Endothelial cell of umbilical vein (primary cell): ENCODE data around the gene IGFL4. TPM values are rescaled to one million over a fixed set of nuclear protein-coding genes. Genes with fewer than 3 reads are reported as not detected.

Source experiments
- BruUV-seq: library from RNA; stranded (reverse); fragments of 400-500 nt; replicated peaks from 2 replicates; lab custom pipeline; 2021; lab: Mats Ljungman, UMichigan
- CTCF ChIA-PET: fragments of 300-600, 350-600 bp; sonication (Branson Sonifier 250); formaldehyde crosslinking; loops from one replicate; lab custom pipeline; 2021; ENCODE audit warnings: antibody characterized with exemption, inconsistent platforms; lab: Charles Lee
- POLR2A ChIA-PET: fragments of 300-600, 350-600 bp; sonication (Branson Sonifier 250); formaldehyde crosslinking; loops from one replicate; lab custom pipeline; 2021; ENCODE audit warnings: antibody characterized with exemption, inconsistent platforms; lab: Charles Lee
- DNase-seq: peaks from one replicate; pipeline ENCODE4 v3.0.0-alpha.2; 2011; ENCODE audit warnings: low read depth, low spot score
- FAIRE-seq: peaks from 2 replicates; lab custom pipeline; 2011; peaks lifted over from hg19 to GRCh38; lab: Jason Lieb, UNC
- H2AFZ ChIP-seq: 2 replicates; pipeline ENCODE4 v1.6.0; 2012; ENCODE audit warnings: low read depth, low read length, control low read depth, inconsistent platforms
- H3K27ac ChIP-seq: 2 replicates; pipeline ENCODE4 v1.5.1; 2011; ENCODE audit warnings: low read depth, mild to moderate bottlenecking, control low read depth, low read length, moderate library complexity; ENCODE audit not compliant: insufficient read depth
- H3K27me3 ChIP-seq, 2 experiments: 2 replicates each; pipeline versions ENCODE4 v1.6.0 to v1.6.1; 2011; ENCODE audit warnings: low read length in 2 of 2, mixed read lengths in 1 of 2; ENCODE audit not compliant: control insufficient read depth in 2 of 2, insufficient read depth in 2 of 2
- H3K36me3 ChIP-seq, 2 experiments: 2 replicates in 1 of 2; 3 replicates in 1 of 2; pipeline ENCODE4 v1.5.1; 2011; ENCODE audit warnings: low read length in 2 of 2, mild to moderate bottlenecking in 1 of 2, moderate library complexity in 1 of 2; ENCODE audit not compliant: control insufficient read depth in 2 of 2, insufficient read depth in 2 of 2; ENCODE audit errors: extremely low read depth in 1 of 2
- H3K4me1 ChIP-seq: 3 replicates; pipeline ENCODE4 v1.5.1; 2011; ENCODE audit warnings: mild to moderate bottlenecking, low read length; ENCODE audit not compliant: control insufficient read depth, insufficient read depth; ENCODE audit errors: extremely low read depth
- H3K4me2 ChIP-seq: 2 replicates; pipeline ENCODE4 v1.6.1; 2011; ENCODE audit warnings: low read length, control low read depth, mixed read lengths; ENCODE audit not compliant: insufficient read depth
- H3K4me3 ChIP-seq, 3 experiments: fragments of 200-600 bp in 1 of 3; sonication (generic), shearing (Covaris generic) in 1 of 3; replicated peaks in 1 of 3; 2 replicates each; pipeline ENCODE4 v1.5.1; 2011 to 2016; ENCODE audit warnings: control low read depth in 3 of 3, low read length in 3 of 3, mild to moderate bottlenecking in 2 of 3, inconsistent platforms in 1 of 3, low read depth in 1 of 3, moderate library complexity in 1 of 3; ENCODE audit not compliant: insufficient read depth in 1 of 3
- H3K79me2 ChIP-seq: 2 replicates; pipeline ENCODE4 v1.6.0; 2012; ENCODE audit warnings: low read length, inconsistent platforms; ENCODE audit not compliant: control insufficient read depth, insufficient read depth
- H3K9ac ChIP-seq: replicated peaks from 2 replicates; pipeline ENCODE3; 2011; ENCODE audit warnings: low read length, control low read depth; ENCODE audit not compliant: insufficient read depth; ENCODE audit errors: extremely low read depth
- H3K9me1 ChIP-seq: replicated peaks from 3 replicates; pipeline ENCODE4 v1.6.0; 2011; ENCODE audit warnings: mild to moderate bottlenecking, low read length; ENCODE audit not compliant: control insufficient read depth, insufficient read depth; ENCODE audit errors: extremely low read depth
- H3K9me3 ChIP-seq: replicated peaks from 2 replicates; pipeline ENCODE4 v1.5.1; 2012; ENCODE audit warnings: low read length, inconsistent platforms; ENCODE audit not compliant: control insufficient read depth, insufficient read depth
- H4K20me1 ChIP-seq: replicated peaks from 2 replicates; pipeline ENCODE3; 2011; ENCODE audit warnings: mild to moderate bottlenecking, low read length; ENCODE audit not compliant: control insufficient read depth, insufficient read depth; ENCODE audit errors: extremely low read depth
- CTCF ChIP-seq, 2 donors: IDR thresholded peaks; 1 replicate in 1 of 2; 2 replicates in 1 of 2; pipeline ENCODE4 v1.5.1; 2011; ENCODE audit warnings: low read length in 2 of 2, mild to moderate bottlenecking in 2 of 2, moderate library complexity in 2 of 2, control low read depth in 1 of 2, inconsistent platforms in 1 of 2, low read depth in 1 of 2; ENCODE audit not compliant: insufficient read depth in 1 of 2; ENCODE audit errors: extremely low read depth in 1 of 2
- EZH2 ChIP-seq: IDR thresholded peaks from 2 replicates; pipeline ENCODE4 v1.6.1; 2012; ENCODE audit warnings: borderline replicate concordance, low read depth, mild to moderate bottlenecking, moderate library complexity, low read length, inconsistent platforms; ENCODE audit not compliant: severe bottlenecking
- FOS ChIP-seq: IDR thresholded peaks from 2 replicates; pipeline ENCODE4 v1.6.1; 2011; ENCODE audit warnings: mild to moderate bottlenecking, low read length, moderate library complexity, borderline replicate concordance; ENCODE audit not compliant: insufficient read depth
- GATA2 ChIP-seq: IDR thresholded peaks from 2 replicates; pipeline ENCODE4 v1.7.0; 2011; ENCODE audit warnings: low read depth, mild to moderate bottlenecking, moderate library complexity, mixed read lengths, low read length; ENCODE audit not compliant: insufficient read length, insufficient read depth
- JUN ChIP-seq: IDR thresholded peaks from 2 replicates; pipeline ENCODE4 v1.6.1; 2011; ENCODE audit warnings: borderline replicate concordance, low read depth; ENCODE audit not compliant: insufficient read length, insufficient read depth
- MYC ChIP-seq: IDR thresholded peaks from one replicate; pipeline ENCODE4 v1.6.1; 2011; ENCODE audit warnings: mild to moderate bottlenecking, low read depth, low read length
- POLR2A ChIP-seq: IDR thresholded peaks from 2 replicates; pipeline ENCODE4 v1.6.1; 2012; ENCODE audit warnings: low read depth, mild to moderate bottlenecking, control low read depth, low read length
- POLR2AphosphoS5 ChIP-seq: IDR thresholded peaks from 2 replicates; pipeline ENCODE4 v1.6.1; 2012; ENCODE audit warnings: low read depth, mild to moderate bottlenecking, control low read depth, low read length, moderate library complexity; ENCODE audit not compliant: insufficient read depth
- dilution Hi-C: fragments of 300-500 bp; cut with MboI; formaldehyde crosslinking; loops from one replicate; pipeline ENCODE4 v1.15.0; 2019; ENCODE audit warnings: low sequenced_read_pairs; ENCODE audit not compliant: extremely low pct_ligation_motif_present
- intact Hi-C: fragments of 100-400 bp; cut with micrococcal nuclease; formaldehyde crosslinking; loops from one replicate; pipeline ENCODE4 v1.10.0; 2022
- polyA plus RNA-seq, 4 experiments: library from polyadenylated mRNA; depleted of rRNA in 3 of 4; stranded (reverse) in 3 of 4; unstranded in 1 of 4; fragments of >200 nt; gene quantifications; 2 replicates each; pipeline versions ENCODE4 v1.2.1 to v1.2.3, GENCODE V29; 2011 to 2012; ENCODE audit warnings: missing spikeins in 1 of 4
- total RNA-seq: library from RNA; stranded (reverse); gene quantifications from 2 replicates; pipeline ENCODE4 v1.2.3, GENCODE V29; 2021
- TF ChIP-seq, protein P1 (sequence below): IDR thresholded peaks from 2 replicates; pipeline ENCODE4 v1.6.1; 2011; ENCODE audit not compliant: insufficient read depth, insufficient read length

Gene IGFL4
- total and polyA plus RNA-seq, 2 donors (not counting 3 experiments of a cell fraction or from before 2014, with no cell fraction given), result not detected

DNA sequence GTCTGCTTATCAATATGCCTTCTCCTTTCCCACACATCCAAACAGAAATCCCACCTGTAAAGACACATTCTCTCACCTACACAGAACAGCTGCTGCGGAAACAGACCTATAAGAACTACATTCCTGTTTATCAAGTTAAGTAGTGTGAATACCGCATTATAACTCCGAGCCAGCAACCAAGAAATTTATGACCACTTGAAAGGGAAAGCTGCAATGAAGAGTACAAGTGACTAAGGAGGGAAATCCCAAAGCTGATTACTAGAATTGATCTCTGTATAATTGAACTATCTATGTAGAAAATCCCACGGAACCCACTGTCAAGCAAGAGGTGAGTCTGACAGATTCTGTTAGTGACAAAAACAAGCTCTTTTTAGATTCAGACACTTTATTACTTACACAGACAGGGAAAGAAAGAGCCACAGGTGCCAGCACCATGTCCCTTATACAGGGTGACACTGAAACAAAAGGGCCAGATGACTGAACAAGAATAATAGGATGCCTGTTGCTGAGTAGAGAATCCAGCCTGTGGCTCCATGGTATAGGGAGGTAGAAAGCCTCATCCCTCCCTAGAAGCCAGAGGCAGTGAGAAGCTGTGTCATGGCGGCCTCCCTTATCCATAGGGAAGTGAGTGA lies 1.6 kb upstream of the IGFL4 start:
- dilution Hi-C loops (no loop called here), intact Hi-C loops (no loop called here)
- DNase-seq, result no peak
- no peak overlapping the region for H3K9ac ChIP-seq
- H3K4me2 ChIP-seq, result no peak overlapping the region
- no peak for TF ChIP-seq POLR2A
- TF ChIP-seq, protein P1, sequence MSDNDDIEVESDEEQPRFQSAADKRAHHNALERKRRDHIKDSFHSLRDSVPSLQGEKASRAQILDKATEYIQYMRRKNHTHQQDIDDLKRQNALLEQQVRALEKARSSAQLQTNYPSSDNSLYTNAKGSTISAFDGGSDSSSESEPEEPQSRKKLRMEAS, result no peak
- no peak for TF ChIP-seq CTCF (IDR thresholded peaks at IDR 0.05; ENCODE audit: extremely low read depth in 1 of 2, insufficient read depth in 1 of 2, low read depth in 1 of 2, low read length in 2 of 2)
- TF ChIP-seq GATA2, result no peak
- TF ChIP-seq FOS, result no peak
- TF ChIP-seq EZH2, result no peak
- TF ChIP-seq JUN, result no peak
- TF ChIP-seq MYC, result no peak
- TF ChIP-seq POLR2AphosphoS5, result no peak
- no TSS peak for BruUV-seq
- no peaks in the 10 kb centered on the region for H3K36me3 ChIP-seq
- no peaks in the 10 kb centered on the region for H4K20me1 ChIP-seq
- no peaks in the 10 kb centered on the region for H3K9me1 ChIP-seq
- H2AFZ ChIP-seq, result no peak overlapping the region
- H3K4me1 ChIP-seq, result no peaks in the 10 kb centered on the region
- no peaks in the 10 kb centered on the region for H3K9me3 ChIP-seq
- POLR2A ChIA-PET, result no interaction called here
- CTCF ChIA-PET, result interaction anchor here (0.8 to 3.1 kb wide), 6 partner anchors 9 to 36 kb away, joined by 3 to 26 read pairs (median 6); no protein-coding TSS in a partner anchor
- H3K4me3 ChIP-seq, result no peak overlapping the region
- no peak overlapping the region for H3K27ac ChIP-seq
- H3K79me2 ChIP-seq, result no peaks in the 10 kb centered on the region
- H3K27me3 ChIP-seq, result peaks cover 7 to 13% of the 10 kb centered on the region in 2 experiments
- FAIRE-seq, result no peak
